Thyroid gland (tissue), 4 donors: ENCODE results near the gene CYP4F3. TPM values are rescaled to one million over a fixed set of nuclear protein-coding genes. Genes with fewer than 3 reads are reported as not detected.

Experiments used
- DNase-seq, 2 donors: peaks; one replicate each; pipeline ENCODE4 v3.0.0-alpha.2; 2019
- H3K27ac ChIP-seq, 3 donors: fragments of 200-600 bp; sonication (generic); 1 replicate in 2 of 3; 2 replicates in 1 of 3; pipeline ENCODE4 v1.5.1; 2016 to 2019; ENCODE audit warnings: mild to moderate bottlenecking in 1 of 3, moderate library complexity in 1 of 3
- H3K27me3 ChIP-seq: fragments of 200-600 bp; sonication (generic); one replicate; pipeline ENCODE4 v1.5.1; 2019
- H3K36me3 ChIP-seq, 2 donors: fragments of 200-600 bp; sonication (generic); one replicate each; pipeline ENCODE4 v1.5.1; 2016 to 2019
- H3K4me1 ChIP-seq, 2 donors: fragments of 200-600 bp; sonication (generic); one replicate each; pipeline ENCODE4 v1.5.1; 2017 to 2019
- H3K4me3 ChIP-seq, 3 donors: fragments of 200-600 bp; sonication (generic); replicated peaks in 1 of 3; 1 replicate in 2 of 3; 2 replicates in 1 of 3; pipeline ENCODE4 v1.5.1; 2016; ENCODE audit warnings: mild to moderate bottlenecking in 1 of 3
- H3K9me3 ChIP-seq: fragments of 200-600 bp; sonication (generic); one replicate; pipeline ENCODE4 v1.5.1; 2017
- CTCF ChIP-seq, 6 experiments: fragments of 200-600 bp in 3 of 6; fragments of 450-650 bp in 3 of 6; sonication (generic) in 3 of 6; IDR thresholded peaks; one replicate each; pipeline ENCODE4 v1.5.1; 2016 to 2019; ENCODE audit warnings: antibody characterized with exemption in 6 of 6, mild to moderate bottlenecking in 2 of 6, inconsistent platforms in 1 of 6, moderate library complexity in 1 of 6
- POLR2A ChIP-seq, 2 donors: fragments of 450-650 bp; IDR thresholded peaks; one replicate each; pipeline ENCODE4 v1.6.1; 2017; ENCODE audit warnings: antibody characterized with exemption in 2 of 2, mild to moderate bottlenecking in 2 of 2, moderate library complexity in 1 of 2
- WGBS, 2 donors: methylation state at CpG; one replicate each; pipeline ENCODE4 v1.1.5; 2017; 5-methylcytosine and 5-hydroxymethylcytosine counted together
- intact Hi-C: fragments of 100-400 bp; cut with DNase I; formaldehyde crosslinking; loops from one replicate; pipeline ENCODE4 v1.15.1; 2023
- total RNA-seq, 4 donors: library from RNA; depleted of rRNA; stranded (reverse); fragments of >200 nt; gene quantifications; one replicate each; pipeline ENCODE4 v1.2.3, GENCODE V29; 2016

The CYP4F3 gene
- total RNA-seq, 4 donors from 2014 or later = 0.33 to 0.59 TPM; not detected in 2

- Histone ChIP-seq H3K4me3 (no peak overlapping the region), H3K4me1 (no peaks in the 10 kb centered on the region), H3K27ac (no peak overlapping the region), H3K9me3 (no peaks in the 10 kb centered on the region), H3K36me3 (no peaks in the 10 kb centered on the region), H3K27me3 (no peaks in the 10 kb centered on the region)
- no peak for DNase-seq
- TF ChIP-seq POLR2A (IDR thresholded peaks at IDR 0.05) (no peak), CTCF (IDR thresholded peaks at IDR 0.05) (no peak)
- 80% methylated on average over 8 of the region's 8 CpGs for WGBS, 2 donors
- intact Hi-C loops = no loop called here
These were observed 31.4 kb upstream of the CYP4F3 start for GRCh38 chr19:15609261-15609660.

GRCh38 chr19:15612342-15612741 is 28.4 kb upstream of the CYP4F3 start:
- Histone ChIP-seq H3K27me3 (no peaks in the 10 kb centered on the region), H3K36me3 (no peaks in the 10 kb centered on the region), H3K27ac (no peak overlapping the region), H3K4me1 (no peaks in the 10 kb centered on the region), H3K4me3 (no peak overlapping the region), H3K9me3 (no peaks in the 10 kb centered on the region)
- WGBS, 2 donors = 50 to 68% methylated on average over 5 of the region's 5 CpGs
- no peak for DNase-seq
- TF ChIP-seq POLR2A (IDR thresholded peaks at IDR 0.05) = no peak
- no peak for TF ChIP-seq CTCF (IDR thresholded peaks at IDR 0.05)
- intact Hi-C loops = no loop called here

GRCh38 chr19:15613338-15613737 is 27.4 kb upstream of the CYP4F3 start:
- Histone ChIP-seq H3K36me3 (no peaks in the 10 kb centered on the region), H3K27ac (no peak overlapping the region), H3K4me3 (no peak overlapping the region), H3K27me3 (no peaks in the 10 kb centered on the region), H3K4me1 (no peaks in the 10 kb centered on the region), H3K9me3 (no peaks in the 10 kb centered on the region)
- WGBS, 2 donors = 90 to 98% methylated on average over 3 of the region's 3 CpGs
- TF ChIP-seq POLR2A (IDR thresholded peaks at IDR 0.05) (no peak), CTCF (IDR thresholded peaks at IDR 0.05) (no peak)
- intact Hi-C loops = no loop called here
- no peak for DNase-seq

GRCh38 chr19:15614507-15615379 is 26.0 kb upstream of the CYP4F3 start, which contains the start of gene CYP4F8:
CYP4F8 (plus strand) TSS chr19:15615218; CDS start chr19:15615617, 399 bp downstream.
- Histone ChIP-seq H3K4me1 (no peaks in the 10 kb centered on the region), H3K4me3 (no peak within 1 kb of the TSS), H3K9me3 (no peaks in the 10 kb centered on the region), H3K27ac (no peak within 1 kb of the TSS), H3K27me3 (no peaks in the 10 kb centered on the region), H3K36me3 (no peaks in the 10 kb centered on the region)
- peak; percentile 49 to 66 for DNase-seq
- no peak for TF ChIP-seq CTCF (IDR thresholded peaks at IDR 0.05)
- TF ChIP-seq POLR2A (IDR thresholded peaks at IDR 0.05) = no peak
- intact Hi-C loops = no loop called here
- 28 to 30% methylated on average over 7 of the region's 8 CpGs for WGBS, 2 donors

- Histone ChIP-seq H3K4me1 (no peaks in the 10 kb centered on the region), H3K9me3 (no peaks in the 10 kb centered on the region), H3K27ac (no peak overlapping the region), H3K36me3 (no peaks in the 10 kb centered on the region), H3K4me3 (no peak overlapping the region), H3K27me3 (no peaks in the 10 kb centered on the region)
- WGBS, 2 donors = 68 to 74% methylated on average over 14 of the region's 14 CpGs
- DNase-seq = no peak
- TF ChIP-seq POLR2A (IDR thresholded peaks at IDR 0.05) = no peak
- TF ChIP-seq CTCF (IDR thresholded peaks at IDR 0.05) = no peak
- intact Hi-C loops = no loop called here
These were observed 25.2 kb upstream of the CYP4F3 start for GRCh38 chr19:15615526-15615925.
